Central memory CD4-positive, alpha-beta T cell (primary cell): ENCODE data around the gene PARVA.

Source experiments
- DNase-seq: peaks from one replicate; pipeline ENCODE4 v3.0.0; 2022

PARVA gene

GRCh38 chr11:12433121-12433520 lies 55.8 kb downstream of the PARVA start:
- DNase-seq = no peak

- no peak for DNase-seq
Measured at GRCh38 chr11:12433571-12434324, 56.4 kb downstream of the PARVA start.

DNA sequence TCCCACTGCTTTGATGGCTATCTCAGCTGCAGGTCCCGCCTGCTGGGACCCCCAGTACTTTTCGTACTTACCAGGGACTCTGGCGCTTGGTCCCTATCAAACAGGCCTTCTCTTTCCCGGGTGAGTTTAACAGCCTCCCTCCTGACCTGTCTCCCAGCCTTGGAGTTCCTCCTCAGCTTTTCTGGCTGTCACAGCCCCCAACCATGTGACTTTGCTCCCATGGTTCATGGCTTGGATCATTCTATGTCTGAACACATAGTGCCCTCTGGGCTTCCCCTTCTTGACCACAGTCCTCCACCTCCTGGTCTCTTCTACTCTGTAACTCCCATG lies 56.9 kb downstream of the PARVA start:
- no peak for DNase-seq

- DNase-seq = no peak
Measured at GRCh38 chr11:12435264-12435663, 57.9 kb downstream of the PARVA start.

- DNase-seq = no peak
Measured at GRCh38 chr11:12436266-12436665, 58.9 kb downstream of the PARVA start.

GRCh38 chr11:12438291-12438690 lies 60.9 kb downstream of the PARVA start:
- DNase-seq = no peak

DNA sequence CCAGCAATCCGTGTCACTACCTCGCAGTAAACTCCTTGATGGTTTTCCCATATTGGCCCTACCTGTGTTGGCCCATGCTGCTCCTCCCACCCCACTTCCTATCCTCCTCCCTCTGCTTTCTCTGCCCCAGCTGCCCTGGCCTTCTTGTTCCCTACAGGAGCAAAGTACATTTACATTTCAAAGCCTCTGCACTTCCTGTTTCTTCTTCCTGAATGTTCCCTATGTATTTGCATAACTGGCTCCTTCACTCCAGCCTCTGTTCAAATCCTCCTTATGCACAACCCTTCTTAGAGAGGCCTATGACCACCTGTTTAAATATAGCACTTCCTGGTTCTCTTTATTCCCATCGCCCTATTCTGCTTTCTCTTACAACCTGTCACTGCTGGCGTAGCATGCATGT lies 62.2 kb downstream of the PARVA start:
- no peak for DNase-seq

- DNase-seq = no peak
Measured at GRCh38 chr11:12440565-12440964, 63.2 kb downstream of the PARVA start.

- no peak for DNase-seq
Measured at GRCh38 chr11:12441231-12441861, 64.0 kb downstream of the PARVA start.

GRCh38 chr11:12444601-12445000 lies 67.2 kb downstream of the PARVA start:
- no peak for DNase-seq

DNA sequence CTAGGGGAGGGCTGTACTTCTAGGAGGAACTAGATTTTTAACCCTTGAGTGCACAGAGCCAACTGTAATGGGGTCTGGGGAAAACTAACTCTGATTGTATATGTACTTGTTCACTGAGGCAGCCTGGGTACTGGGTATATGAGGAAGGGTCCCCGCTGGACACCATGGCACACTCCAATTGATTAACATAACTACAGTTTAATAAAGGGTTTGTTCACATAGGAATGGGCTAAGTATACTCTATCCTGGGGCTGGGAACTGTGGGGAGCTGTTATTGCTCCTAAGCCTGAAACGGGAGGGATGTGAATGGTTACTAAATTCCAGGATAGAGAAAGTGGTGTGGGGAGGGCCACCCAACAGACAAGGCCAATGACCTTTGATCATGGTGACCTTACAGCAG lies 67.6 kb downstream of the PARVA start:
- DNase-seq = no peak

- no peak for DNase-seq
Measured at GRCh38 chr11:12446863-12447262, 69.5 kb downstream of the PARVA start.

DNA sequence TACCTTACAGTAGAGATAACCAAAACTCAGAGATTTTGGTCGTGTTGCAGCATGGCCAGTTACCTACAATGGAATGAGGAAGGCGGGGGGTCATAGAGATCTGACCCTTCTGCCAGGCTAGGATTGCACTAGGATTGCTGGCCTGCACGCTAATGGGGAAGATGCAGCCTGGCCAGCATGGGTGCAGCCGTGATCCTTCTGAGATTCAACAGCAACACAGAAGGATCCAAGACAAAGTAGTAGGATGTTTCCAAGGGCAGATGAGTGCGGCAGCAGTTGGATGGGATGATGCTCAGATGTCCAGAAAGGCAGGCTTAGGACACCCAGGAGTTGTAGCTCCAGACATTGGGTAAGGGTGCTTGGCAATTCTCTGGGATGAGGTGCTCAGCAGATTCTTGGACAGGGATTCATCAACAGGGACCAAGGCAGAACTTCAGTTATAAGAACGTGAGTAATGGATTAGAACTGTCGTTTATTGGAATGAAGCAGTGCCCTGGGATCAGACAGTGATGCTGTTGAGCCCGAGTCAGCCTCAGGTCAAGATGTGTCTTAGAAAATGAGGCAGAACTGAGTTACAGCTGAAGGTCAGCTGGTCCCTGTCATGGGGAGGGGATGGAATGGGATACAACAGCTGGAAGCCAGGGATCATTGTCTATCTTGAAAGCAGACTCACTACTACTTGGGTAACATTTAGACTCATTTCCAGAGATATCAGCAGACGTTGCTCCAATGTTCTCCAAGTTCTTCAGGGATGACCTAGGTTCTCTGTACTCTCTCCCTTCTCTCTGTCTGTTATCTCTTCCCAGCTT lies 71.0 kb downstream of the PARVA start:
- no peak for DNase-seq

- no peak for DNase-seq
Measured at GRCh38 chr11:12449961-12450715, 72.8 kb downstream of the PARVA start.

- DNase-seq = no peak
Measured at GRCh38 chr11:12451179-12451814, 73.9 kb downstream of the PARVA start.

- no peak for DNase-seq
Measured at GRCh38 chr11:12453243-12453642, 75.9 kb downstream of the PARVA start.

DNA sequence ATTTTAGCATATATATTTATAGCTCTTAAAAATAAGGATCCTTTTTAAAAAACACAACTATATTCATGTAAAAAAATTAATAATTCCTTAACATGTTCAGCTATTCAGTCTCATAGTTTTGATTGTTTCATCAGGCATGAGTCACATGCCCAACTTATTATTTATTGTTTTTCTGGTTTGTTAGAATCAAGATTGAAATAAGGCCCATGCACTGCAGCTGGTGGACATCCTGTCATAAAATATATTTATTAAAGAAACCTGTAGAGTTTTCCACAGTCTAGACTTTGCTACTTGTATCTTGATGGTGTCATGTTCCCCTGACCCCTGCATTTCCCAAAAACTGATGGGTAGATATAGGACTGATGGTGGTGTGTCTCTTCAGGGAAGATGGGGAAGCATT lies 77.4 kb downstream of the PARVA start:
- no peak for DNase-seq

DNA sequence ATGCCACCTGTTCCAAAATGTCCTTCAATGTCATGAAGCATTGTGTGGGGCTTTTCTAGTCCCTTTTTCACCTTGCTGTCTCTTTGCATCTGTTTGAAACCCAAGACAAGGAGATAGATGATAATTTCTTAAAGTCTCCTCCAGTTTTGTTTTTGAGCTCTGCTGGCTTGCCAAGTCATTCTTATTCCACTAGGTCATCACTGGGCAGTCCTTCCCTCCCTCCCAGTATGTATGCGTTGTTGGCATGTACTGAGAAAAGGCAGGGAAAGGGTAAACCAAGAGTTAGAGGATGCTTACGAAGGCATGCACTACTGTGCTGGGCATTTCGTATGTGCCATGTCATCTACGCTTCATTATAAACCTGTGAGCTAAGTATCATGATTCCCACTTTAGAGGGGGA lies 78.6 kb downstream of the PARVA start:
- no peak for DNase-seq

DNA sequence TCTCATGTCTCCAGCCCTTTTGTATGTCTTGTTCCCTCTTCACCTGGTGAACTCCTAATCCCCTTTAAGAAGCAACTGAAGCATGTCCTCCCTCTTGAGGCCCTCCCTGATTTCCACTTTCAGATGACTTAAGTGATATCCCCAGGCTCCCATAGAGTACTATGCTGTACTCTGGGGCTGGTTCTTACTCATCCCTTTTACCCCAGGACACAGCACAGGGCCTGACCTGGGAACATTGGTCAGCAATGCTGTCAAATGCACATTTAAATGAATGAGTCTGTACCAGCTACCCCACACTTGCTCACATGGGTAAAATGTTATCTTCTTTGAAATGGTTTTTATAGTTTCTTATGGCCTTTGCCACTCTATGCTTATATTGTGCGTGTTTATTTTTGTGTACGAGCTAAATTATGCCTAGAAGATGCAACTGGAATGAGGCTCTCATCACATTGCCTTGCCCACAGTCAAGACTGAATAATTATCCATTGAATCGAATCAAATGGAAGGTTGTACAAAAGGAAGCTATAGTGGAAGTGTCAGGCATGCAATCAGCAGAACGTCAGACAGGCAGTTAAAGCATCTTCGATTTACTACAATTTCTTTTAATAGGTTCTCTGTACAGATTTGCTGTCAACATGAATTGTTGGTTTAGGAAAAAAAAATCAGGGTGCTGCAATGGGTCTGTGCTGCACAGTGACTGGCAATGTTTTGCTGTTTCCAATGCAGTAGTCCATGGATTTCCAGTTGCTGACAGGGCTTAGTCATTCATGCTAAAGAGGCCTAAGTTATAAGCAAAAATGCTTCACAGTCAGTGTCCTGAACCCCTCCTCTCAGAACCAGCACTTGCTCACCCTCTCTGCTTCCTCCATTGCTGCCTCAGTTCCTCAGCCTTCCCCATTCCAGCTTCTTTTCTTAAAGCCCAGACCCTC lies 79.5 kb downstream of the PARVA start:
- no peak for DNase-seq

- DNase-seq = no peak
Measured at GRCh38 chr11:12458042-12458441, 80.7 kb downstream of the PARVA start.

DNA sequence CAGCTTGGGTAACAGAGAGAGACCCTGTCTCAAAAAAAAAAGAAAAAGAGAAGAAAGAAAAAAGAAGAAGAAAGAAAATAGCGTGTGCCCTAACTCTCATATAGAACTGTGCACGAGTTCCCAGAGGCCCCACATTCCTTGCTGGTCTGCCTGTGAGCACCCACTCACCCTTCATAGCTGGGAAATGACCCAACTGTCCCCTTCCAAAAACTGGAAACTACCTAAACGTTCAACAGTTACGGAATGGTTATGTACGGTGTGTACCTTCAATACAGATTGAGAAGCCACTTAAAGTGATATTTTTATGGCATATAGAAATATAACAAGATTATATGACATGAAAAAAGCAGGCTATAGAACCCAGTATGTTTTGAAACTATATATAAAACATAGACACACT lies 82.0 kb downstream of the PARVA start:
- no peak for DNase-seq
